SK-N-MC (cell line): ENCODE data around the gene HBB.

Experiments
- EZH2 ChIP-seq: fragments of 200-600 bp; sonication (generic); IDR thresholded peaks from one replicate; pipeline ENCODE4 v1.6.1; 2017; ENCODE audit warnings: antibody characterized with exemption
- FOXP2 ChIP-seq: optimal IDR thresholded peaks from 2 replicates; pipeline ENCODE3; 2011; ENCODE audit warnings: mild to moderate bottlenecking, moderate library complexity; ENCODE audit not compliant: insufficient read depth; ENCODE audit errors: extremely low read length, control extremely low read depth
- POLR2AphosphoS5 ChIP-seq: IDR thresholded peaks from 2 replicates; pipeline ENCODE4 v1.6.1; 2012; ENCODE audit warnings: mild to moderate bottlenecking, low read depth, low read length, borderline replicate concordance

- TF ChIP-seq POLR2AphosphoS5 (no peak), EZH2 (no peak), FOXP2 (no peak)
Observed at GRCh38 chr11:5239046-5239445, 12.2 kb upstream of the HBB start.
